Measurements from ENCODE around the gene ANKRD24. TPM values are rescaled to one million over a fixed set of nuclear protein-coding genes. Genes with fewer than 3 reads are reported as not detected.
"Not testable (repeated sequence)": the region's sequence is repeated elsewhere in the genome, so short reads cannot be mapped to it uniquely, and the experiment has no call there.

ANKRD24 gene
- total RNA-seq: under 0.01 and 0.43 TPM in 2 replicates

DNA sequence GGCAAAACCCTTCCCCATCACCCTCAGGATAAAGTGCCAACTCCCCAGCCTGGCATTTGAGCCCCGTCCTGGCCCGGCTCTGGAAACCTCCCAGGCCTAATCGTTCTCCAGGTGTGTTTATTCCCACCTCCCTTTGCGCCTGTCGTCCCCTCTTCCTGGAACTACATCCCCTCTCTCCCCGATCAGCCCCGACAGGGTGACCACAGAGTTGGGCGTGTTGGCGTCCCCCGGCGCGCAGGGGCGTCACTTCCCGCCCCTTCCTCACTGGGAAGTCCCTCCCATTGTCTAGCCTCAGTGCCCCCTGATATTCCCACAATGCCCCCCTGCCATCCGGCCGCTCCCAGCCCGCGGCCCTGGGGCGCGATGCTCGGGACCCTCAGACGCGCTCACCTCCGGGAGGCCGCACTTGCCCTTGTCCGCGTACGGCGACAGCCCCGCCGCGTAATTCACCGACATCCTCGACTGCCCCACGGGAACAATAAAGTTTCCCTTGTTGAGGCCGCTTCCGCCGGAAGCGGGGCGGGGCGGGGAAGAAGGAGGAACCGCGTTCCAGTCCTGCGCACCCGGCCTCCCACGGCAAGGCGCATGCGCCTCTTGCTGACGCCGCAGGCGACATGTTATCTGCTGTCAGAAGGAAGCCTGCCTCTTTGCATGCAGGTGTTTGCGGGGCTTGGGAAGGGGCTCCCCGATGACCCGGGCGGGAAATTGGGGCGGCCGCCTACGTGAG is at the start of gene ANKRD24, which contains the start of gene SIRT6:
ANKRD24 (plus strand) TSS at position 606 of the 727 bp plus-strand sequence. CDS start 3,737 bp downstream, outside the sequence.
SIRT6 (minus strand) TSS at position 480 of the 727 bp plus-strand sequence; CDS start at position 456, 24 bp downstream.
- H3K4me3 ChIP-seq (ENCODE audit: low read depth, low read length): peak within 1 kb of the TSS; percentile 98
- TF ChIP-seq CTCF (IDR thresholded peaks at IDR 0.05; ENCODE audit: insufficient read depth, low read depth, low read length): no peak
- peak; percentile 96 for DNase-seq (ENCODE audit: low read depth)

- no peak for TF ChIP-seq CTCF (IDR thresholded peaks at IDR 0.05; ENCODE audit: insufficient read depth, low read depth, low read length)
- H3K4me3 ChIP-seq (ENCODE audit: low read depth, low read length): no peak overlapping the region
- no peak for DNase-seq (ENCODE audit: low read depth)
These were observed 48.1 kb upstream of the ANKRD24 start for GRCh38 chr19:4134351-4134750.

- not testable (repeated sequence) for DNase-seq (ENCODE audit: low read depth); H3K4me3 ChIP-seq (ENCODE audit: low read depth, low read length)
These were observed 47.1 kb upstream of the ANKRD24 start for GRCh38 chr19:4135386-4135785.

GRCh38 chr19:4136680-4137088 is 45.8 kb upstream of the ANKRD24 start:
- no peak for DNase-seq (ENCODE audit: low read depth)
- no peak for TF ChIP-seq CTCF (IDR thresholded peaks at IDR 0.05; ENCODE audit: insufficient read depth, low read depth, low read length)
- H3K4me3 ChIP-seq (ENCODE audit: low read depth, low read length): no peak overlapping the region

- no peak overlapping the region for H3K4me3 ChIP-seq (ENCODE audit: low read depth, low read length)
- DNase-seq (ENCODE audit: low read depth): no peak
- no peak for TF ChIP-seq CTCF (IDR thresholded peaks at IDR 0.05; ENCODE audit: insufficient read depth, low read depth, low read length)
These were observed 44.0 kb upstream of the ANKRD24 start for GRCh38 chr19:4138445-4138844.

GRCh38 chr19:4139614-4140236 is 42.8 kb upstream of the ANKRD24 start:
- DNase-seq (ENCODE audit: low read depth): peak; percentile 56
- no peak overlapping the region for H3K4me3 ChIP-seq (ENCODE audit: low read depth, low read length)
- TF ChIP-seq CTCF (IDR thresholded peaks at IDR 0.05; ENCODE audit: insufficient read depth, low read depth, low read length): peak; percentile 78

GRCh38 chr19:4140237-4140711 is 42.2 kb upstream of the ANKRD24 start:
- TF ChIP-seq CTCF (IDR thresholded peaks at IDR 0.05; ENCODE audit: insufficient read depth, low read depth, low read length): peak; percentile 75
- H3K4me3 ChIP-seq (ENCODE audit: low read depth, low read length): no peak overlapping the region
- peak; percentile 68 for DNase-seq (ENCODE audit: low read depth)

- not testable (repeated sequence) for H3K4me3 ChIP-seq (ENCODE audit: low read depth, low read length); DNase-seq (ENCODE audit: low read depth)
These were observed 39.6 kb upstream of the ANKRD24 start for GRCh38 chr19:4142916-4143315.
